ENCODE measurements around the gene HOXA1.

DNA sequence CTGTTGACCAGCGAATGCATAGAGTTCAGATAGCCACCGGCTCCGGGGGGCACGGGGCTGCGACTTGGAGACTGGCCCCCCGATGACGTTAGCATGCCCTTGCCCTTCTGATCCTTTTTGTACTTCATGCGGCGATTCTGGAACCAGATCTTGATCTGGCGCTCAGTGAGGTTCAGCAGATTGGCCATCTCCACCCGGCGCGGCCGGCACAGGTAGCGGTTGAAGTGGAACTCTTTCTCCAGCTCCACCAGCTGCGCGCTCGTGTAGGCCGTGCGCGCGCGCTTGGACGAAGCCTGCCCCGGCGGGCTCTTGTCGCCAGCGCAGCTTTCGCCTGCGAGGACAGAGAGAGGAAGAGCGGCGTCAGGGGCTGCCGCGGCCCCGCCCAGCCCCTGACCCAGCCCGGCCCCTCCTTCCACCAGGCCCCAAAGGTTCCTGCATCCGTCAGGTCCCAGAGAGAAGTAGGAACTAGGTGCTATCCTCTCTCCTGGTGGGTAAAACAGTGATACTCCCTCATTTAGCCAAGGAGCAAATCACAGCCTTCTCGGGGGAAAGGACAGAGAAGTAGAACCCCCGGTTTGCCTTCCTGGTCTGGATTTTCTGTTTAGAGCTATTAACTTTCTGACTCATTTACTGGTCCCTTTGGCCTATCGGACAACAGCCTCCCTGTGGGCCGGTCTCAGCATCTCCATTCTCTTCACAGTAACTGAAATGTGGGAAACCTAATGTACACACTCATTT, 12.8 kb upstream of the HOXA1 start:
- TF ChIP-seq POLR2AphosphoS5 (IDR thresholded peaks at IDR 0.05; ENCODE audit: low read depth, low read length) (no peak), FOXP2 (optimal IDR thresholded peaks at IDR 0.05; ENCODE audit: borderline replicate concordance, extremely low read depth, extremely low read length, insufficient read depth) (no peak), TAF1 (IDR thresholded peaks at IDR 0.05; ENCODE audit: borderline replicate concordance, insufficient read depth, low read length) (no peak), SIN3A (IDR thresholded peaks at IDR 0.05; ENCODE audit: borderline replicate concordance, insufficient read depth, low read length) (no peak)
- TF ChIP-seq, protein P1, sequence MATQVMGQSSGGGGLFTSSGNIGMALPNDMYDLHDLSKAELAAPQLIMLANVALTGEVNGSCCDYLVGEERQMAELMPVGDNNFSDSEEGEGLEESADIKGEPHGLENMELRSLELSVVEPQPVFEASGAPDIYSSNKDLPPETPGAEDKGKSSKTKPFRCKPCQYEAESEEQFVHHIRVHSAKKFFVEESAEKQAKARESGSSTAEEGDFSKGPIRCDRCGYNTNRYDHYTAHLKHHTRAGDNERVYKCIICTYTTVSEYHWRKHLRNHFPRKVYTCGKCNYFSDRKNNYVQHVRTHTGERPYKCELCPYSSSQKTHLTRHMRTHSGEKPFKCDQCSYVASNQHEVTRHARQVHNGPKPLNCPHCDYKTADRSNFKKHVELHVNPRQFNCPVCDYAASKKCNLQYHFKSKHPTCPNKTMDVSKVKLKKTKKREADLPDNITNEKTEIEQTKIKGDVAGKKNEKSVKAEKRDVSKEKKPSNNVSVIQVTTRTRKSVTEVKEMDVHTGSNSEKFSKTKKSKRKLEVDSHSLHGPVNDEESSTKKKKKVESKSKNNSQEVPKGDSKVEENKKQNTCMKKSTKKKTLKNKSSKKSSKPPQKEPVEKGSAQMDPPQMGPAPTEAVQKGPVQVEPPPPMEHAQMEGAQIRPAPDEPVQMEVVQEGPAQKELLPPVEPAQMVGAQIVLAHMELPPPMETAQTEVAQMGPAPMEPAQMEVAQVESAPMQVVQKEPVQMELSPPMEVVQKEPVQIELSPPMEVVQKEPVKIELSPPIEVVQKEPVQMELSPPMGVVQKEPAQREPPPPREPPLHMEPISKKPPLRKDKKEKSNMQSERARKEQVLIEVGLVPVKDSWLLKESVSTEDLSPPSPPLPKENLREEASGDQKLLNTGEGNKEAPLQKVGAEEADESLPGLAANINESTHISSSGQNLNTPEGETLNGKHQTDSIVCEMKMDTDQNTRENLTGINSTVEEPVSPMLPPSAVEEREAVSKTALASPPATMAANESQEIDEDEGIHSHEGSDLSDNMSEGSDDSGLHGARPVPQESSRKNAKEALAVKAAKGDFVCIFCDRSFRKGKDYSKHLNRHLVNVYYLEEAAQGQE (IDR thresholded peaks at IDR 0.05; ENCODE audit: insufficient read depth in 1 of 2, low read depth in 2 of 2, low read length in 2 of 2), result no peak
